GM18873 (cell line): ENCODE results near the gene MAMLD1.

Source experiments
- ATAC-seq: cut with Tn5 transposase; IDR thresholded peaks from one replicate; pipeline ENCODE4 v1.9.1; 2021; ENCODE audit warnings: mild to moderate bottlenecking, moderate library complexity, moderate number of reproducible peaks; ENCODE audit not compliant: unreplicated experiment, low FRiP score

Gene MAMLD1

DNA sequence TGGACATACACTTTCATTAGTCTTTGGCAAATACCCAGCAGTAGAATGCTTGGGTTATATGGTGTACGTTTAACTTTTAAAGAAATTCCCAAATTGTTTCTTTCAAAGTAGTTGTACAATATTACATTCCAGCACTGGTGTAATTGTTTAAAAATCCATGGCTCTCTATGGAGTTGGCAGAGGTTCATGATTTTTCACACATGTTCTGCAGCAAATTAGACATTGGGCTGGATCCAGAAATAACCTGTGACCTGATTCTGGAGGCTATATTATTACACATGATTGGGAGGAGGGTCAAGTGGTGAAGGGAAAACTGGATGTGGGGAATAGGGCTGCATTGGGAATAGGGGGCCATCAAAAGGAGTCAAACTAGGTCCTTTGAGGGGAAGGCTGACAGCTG lies 41.9 kb downstream of the MAMLD1 start:
- no peak for ATAC-seq

DNA sequence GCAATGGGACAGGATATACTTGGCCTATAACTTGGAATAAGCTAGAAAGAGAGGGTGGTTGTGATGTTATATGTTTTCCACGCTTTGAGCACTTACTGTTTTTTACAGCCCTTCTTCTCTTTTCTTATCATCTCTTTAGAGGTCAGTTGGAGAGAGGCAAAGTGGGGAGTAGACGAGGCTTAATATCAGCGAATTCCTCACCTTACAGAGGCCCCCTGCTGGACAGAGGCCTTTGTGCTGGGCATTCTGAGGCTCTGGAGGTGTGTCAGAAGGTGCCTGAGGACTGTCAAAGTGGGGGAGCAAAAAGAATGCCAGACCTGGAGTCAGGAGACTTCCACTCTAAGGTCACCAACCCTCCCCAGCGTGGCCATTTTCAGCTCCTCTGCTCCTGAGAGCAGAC lies 42.5 kb downstream of the MAMLD1 start:
- no peak for ATAC-seq

DNA sequence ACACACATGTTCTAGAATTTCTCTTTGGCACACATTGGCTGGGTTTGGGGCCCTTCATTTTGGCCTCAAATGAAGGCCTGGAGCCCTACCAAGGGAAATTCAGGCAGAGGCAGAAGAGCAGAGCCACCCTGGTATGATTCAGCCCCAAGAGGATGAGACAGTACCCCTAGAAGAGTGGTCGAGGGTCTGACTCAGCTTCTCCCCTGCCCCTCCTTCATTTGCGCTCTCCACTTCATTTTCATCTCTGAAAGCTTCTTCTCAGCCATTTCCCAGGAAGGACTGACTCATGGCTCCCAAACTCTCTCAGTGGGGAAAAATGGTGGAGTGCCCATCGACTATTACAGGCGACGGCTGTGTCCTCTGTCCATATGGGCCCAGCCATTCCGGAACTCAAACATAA lies 43.5 kb downstream of the MAMLD1 start:
- ATAC-seq, result no peak

DNA sequence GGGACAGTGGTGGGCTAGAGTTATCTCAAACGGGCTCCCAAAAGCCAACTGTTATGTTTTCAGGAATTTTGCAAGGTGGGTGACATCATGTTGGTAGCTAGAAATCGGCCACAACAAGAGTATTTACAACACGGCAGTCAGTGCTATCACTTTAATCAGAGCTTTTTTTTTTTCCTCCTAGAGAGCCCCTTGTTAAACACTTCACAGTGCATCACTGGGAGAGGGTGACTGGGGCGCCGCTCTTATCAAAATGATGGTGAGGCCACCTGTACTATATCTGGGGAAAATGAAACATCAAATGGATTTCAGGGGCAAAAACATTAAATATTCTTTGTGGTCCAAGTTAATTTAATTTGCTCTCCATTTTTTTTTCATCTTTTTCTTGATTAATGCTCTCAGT lies 44.9 kb downstream of the MAMLD1 start:
- no peak for ATAC-seq

DNA sequence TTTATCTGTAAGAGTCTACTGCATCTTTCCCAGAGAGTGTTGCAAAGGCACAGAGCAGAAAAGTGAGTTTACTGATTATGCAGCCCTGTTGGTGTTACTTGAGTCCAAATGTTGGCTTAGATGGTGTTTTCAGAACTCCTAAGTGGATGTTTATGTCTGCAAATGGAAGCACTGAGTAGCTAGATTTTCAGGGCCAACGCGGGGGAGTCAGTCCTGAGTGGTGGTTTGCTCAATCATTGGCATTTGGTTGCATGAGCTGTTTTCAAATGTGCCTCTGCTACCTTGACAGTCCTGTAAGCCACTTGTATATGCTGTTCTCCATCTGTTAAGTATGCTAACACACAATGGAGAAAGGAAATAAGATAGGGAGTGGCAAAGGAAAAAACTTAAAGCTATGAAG lies 45.4 kb downstream of the MAMLD1 start:
- no peak for ATAC-seq

DNA sequence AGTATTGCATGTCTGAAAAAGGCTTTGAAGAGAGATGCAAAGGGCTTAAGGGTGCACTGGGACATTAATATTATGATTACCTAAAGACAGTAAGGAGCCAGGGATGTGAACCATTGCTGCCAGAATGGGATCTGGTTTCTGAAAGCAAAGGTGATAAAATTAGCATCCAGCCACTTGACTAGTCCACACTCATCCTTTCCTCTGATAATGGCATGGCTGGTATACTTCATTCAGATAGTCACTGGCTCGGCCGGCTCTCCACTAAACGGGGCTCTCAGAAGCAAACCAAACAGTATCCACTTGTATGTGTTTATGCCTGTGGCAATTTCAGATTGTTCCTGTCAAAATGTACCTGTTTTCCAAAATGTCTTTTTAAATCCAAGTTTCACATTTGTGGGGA lies 46.4 kb downstream of the MAMLD1 start:
- no peak for ATAC-seq

DNA sequence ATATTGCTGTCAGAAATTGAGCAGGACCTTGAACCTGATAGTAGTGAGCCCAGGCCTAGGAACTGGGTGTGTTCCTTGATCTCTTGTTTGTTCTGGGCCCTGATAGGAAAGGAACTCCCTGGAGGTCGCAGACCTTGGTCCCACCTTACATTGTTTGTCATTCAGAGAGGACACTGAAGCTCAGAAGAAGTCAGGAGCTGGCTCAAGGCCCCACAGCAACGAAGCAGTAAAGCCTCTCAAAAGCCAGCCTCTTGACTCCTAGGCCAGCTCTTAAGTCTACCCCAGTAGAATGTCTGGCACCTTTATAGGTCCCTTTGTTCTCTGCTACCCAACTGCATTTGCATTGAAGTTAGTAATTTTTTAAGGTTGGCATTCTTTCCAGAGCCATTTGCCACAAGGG lies 46.8 kb downstream of the MAMLD1 start:
- ATAC-seq, result no peak

DNA sequence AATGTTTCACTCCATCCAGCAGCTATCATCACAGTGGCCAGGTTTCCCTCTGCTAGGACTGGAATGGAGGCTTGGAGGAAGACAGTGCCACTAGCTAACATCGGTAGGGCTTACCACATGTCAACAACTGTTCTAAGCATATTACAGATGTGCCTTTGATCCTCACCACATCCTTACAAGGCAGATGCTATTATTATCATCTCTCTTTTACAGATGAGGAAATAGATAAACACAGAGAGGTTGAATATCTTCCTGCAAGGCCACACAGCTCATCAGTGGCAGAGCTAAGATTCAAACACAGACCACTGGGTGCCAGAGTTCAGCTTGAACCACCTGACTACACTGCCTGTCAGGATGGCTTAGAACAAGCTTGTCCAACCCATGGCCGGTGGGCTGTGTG lies 47.4 kb downstream of the MAMLD1 start:
- ATAC-seq, result no peak

DNA sequence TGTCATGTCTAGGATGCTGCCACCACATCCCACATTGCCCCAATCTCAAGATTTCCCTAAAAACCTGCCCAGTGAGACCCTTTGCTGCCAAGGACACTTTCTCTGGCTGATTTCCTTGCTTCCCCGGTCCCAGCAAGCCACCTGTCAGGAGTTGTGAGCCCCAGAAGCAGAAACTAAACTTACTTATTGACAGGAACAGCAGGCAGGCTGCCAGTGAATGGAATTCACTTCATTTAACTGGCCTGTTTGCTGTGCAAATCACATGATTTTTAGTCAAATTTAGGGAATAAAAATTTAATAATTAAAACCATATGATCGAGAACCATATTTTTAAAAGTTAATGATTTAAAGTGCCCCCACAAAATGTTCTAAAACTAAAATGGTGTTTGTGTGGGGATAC lies 48.5 kb downstream of the MAMLD1 start:
- ATAC-seq, result no peak

DNA sequence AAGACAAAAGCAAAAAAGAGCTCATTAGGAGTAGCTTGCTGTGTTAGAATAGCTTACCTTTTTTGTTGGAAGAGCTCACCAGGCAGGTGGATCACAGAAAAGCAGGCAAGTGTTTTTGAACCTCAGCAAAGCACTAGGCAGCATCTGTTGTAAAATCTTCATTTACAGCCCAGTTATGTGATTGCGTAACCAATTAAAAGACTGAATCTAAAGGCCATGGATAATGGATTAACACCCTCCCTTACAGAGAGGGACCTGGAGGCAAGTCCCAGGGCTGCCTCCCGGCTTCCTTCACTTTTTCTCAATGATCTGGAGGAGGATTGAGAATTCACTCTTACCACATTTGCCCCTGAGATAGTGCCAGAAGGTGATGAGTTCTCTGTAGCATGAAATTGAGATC lies 51.1 kb downstream of the MAMLD1 start:
- ATAC-seq, result no peak

DNA sequence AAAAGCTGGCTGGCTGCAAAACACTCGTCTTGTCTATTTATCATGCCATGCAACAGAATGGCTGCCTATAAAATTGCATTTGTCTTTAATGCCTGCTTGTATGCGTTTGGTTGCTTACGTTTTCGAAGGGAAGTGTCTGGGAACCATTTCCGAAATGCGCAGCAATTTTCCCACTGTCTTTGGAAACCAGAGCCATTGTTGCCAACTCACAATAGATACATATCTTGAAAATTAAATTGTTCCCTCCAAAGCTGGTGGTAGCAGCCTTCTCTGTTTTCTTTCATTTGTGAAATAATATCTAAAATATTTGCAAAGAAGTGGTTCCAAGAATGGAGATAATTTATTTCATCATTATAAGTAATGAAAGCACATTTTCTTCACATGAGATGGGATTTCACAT lies 53.4 kb downstream of the MAMLD1 start:
- ATAC-seq, result no peak

DNA sequence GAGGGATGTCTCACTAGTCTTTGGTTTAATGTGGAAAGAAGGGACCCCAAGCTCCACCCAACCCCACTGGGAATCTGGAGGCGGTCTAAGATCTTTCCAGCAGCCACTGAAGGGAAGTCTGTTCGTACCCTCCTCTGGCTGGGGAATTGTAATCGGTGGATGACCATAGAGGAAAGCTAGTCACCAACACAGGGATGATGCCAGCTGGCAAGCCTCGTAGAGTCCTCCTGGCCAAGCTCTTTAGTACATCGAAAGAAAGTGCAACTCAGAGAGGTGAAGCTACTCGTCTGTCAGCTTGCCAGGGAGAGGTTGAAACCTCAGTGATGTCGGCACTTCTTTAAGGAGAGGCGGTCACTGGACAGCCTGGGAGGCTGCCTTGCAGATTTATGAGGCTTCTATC lies 58.7 kb downstream of the MAMLD1 start:
- ATAC-seq, result no peak

DNA sequence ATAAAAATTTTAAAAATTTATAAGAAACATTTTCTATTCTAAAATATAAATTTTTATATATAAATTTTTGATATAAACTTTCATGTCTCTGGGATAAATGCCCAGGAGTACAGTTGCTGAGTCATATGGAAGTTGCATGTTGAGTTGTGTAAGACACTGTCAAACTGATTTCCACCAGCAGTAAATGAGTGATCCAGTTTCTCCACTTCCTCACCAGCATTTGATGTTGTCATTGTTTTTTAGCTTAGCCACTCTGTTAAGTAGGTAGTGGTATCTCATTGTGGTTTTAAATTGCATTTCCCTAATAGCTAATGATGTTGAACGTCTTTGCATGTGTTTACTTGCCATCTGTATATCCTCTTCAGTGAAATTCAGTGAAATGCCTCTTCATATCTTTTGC lies 66.5 kb downstream of the MAMLD1 start:
- ATAC-seq, result no peak

DNA sequence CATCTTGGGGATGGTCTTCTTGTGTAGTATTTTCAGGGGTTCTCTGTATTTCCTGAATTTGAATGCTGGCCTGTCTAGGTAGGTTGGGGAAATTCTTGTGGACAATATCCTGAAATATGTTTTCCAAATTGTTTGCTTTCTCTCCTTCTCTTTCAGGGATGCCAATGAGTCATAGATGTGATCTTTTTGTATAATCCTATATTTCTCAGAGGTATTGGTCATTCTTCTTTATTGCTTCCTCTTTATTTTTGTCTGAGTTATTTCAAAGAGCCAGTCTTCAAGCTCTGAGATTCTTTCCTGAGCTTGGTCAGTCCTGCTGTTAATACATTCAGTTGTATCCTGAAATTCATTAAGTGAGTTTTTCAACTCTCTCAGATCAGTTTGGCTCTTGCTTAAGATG lies 73.1 kb downstream of the MAMLD1 start:
- no peak for ATAC-seq

DNA sequence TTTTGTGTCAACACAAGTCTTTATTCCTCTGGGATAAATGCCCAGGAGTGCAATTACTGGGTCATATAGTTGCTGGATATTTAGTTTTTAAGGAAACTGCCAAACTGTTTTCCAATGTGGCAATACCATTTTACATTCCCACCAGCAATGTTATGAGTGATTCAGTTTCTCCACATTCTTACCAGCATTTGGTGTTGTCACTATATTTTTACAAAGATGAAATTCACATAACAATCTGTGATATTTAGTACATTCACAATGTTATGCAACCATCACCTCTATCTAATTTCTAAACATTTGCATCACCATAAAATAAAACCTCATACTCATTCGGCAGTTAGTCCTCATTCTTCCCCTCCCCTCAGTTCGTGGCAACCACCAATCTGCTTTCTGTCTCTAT lies 75.0 kb downstream of the MAMLD1 start:
- no peak for ATAC-seq

DNA sequence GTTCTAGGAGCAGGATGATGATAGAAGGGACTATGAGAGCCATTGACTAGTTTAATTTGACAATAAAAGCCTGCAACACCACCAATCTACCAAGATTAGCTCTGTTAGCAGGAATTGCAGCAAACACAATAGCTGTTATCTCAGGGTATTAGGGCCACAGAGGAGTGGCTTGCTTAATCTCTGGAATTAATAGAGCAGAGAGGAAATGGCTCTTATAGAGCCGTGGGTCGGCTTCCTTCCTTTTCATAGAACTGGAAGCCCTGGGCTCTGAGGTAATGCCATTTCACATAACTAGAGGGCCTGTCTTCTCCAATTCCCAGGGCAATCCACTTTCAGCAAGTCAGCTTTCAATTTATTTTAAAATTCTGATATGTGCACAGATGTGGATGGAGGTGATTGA lies 83.0 kb downstream of the MAMLD1 start:
- ATAC-seq, result no peak

DNA sequence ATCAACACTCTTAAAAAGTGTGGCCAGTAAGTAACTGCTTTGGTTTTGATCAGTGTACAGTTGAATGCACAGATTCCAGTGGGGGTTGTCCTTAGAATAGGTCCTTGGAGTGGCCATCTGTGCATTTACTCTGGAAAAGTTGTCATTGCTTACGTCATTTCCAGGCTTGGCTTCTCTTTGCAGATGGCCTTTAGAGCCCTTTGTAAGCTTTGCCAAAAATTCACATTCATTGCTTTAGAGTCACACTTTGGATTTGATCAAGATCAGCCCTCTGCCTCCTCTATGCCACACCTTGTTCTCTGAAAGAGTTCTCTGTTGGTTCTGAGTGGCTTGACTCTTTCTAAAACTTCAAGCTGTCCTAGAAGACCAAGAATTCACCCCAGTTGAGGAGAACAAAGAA lies 83.9 kb downstream of the MAMLD1 start:
- ATAC-seq, result no peak

DNA sequence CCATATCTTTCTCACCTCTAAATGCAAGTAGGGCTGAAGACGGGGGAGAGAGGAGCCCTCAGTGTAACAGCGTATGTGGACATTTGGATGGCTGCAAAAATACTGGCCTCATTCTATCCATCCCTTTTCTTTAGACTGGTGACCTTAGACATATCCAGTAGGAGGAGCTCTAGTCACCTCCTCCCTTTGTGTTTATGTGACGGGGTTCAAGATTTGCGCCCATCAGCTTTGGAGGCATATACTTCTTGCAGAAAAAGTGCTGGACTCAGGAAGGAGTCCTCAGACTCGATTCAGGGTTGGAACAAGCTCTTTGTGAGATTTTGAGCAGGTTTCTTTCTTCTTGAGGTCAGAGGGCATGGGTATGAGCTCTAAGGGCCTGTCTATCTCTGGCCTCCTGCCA lies 86.2 kb downstream of the MAMLD1 start:
- no peak for ATAC-seq

DNA sequence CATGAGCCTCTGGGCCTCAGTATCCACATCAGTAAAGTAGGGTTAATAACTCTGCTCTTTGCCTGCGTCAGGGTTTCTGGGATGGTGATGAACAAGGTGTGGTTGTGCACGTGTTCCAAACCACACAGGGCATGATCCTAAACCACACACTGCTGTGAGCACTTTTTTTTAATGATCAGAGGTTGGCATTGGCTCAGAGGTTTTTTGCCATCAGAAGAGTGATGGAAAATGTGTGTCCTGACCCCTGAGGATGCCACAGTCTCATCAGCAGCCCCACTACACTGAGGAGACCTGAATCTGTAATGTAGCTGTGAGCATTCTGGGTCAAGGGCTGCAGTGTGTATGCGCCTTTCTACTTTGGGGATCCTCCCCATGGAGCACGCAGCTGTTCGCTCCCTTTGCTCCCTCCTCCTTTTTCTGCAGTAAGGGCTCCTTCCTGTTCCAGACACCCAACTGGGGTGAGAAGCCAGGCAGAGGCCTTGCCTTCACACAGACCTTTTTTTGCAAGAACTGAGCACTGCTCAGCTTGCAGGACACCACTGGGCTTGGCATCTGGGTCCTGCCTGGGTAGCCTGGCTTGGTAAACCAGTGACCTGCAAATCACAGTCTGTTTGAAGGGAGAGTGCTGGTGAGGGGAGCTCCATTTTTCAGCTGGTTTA lies 87.5 kb downstream of the MAMLD1 start:
- no peak for ATAC-seq

DNA sequence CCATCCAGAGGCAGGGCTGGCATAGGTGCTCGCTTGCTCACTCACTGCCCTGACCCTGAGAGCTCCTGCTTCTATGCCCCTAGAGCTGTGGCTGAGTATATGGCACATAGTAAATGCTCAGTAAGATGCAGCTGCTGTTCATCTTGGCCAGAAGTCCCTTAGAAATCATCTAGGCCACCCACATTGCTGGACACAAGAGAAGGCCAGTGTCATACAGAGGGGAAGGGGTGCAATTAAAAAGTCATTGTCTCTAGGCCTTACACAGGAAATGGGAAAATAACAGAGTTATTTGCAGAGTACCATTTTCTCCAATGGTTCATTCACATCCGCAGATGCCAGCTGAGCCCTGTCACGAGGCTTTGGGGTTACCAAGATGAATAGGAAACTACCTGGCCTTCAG lies 88.8 kb downstream of the MAMLD1 start:
- no peak for ATAC-seq

DNA sequence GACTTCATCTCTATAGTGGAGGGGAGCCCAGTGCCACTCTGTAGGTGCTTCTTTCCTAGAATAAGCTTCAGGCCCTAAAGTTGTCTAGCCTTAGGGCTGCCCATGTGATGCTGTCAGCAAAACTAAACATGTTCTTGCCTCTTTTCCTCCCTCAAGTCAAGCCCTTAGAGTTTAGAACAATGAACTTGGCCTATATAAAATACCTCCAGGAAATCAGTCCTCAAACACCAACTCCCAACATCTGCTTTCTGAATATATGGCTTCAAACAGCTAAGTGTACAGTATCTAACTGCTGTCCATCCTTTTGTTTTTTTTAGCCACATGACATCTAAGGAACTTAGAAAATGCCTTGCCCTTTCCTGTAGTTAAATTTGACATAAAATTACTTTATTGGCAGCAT lies 91.0 kb downstream of the MAMLD1 start:
- ATAC-seq, result no peak

DNA sequence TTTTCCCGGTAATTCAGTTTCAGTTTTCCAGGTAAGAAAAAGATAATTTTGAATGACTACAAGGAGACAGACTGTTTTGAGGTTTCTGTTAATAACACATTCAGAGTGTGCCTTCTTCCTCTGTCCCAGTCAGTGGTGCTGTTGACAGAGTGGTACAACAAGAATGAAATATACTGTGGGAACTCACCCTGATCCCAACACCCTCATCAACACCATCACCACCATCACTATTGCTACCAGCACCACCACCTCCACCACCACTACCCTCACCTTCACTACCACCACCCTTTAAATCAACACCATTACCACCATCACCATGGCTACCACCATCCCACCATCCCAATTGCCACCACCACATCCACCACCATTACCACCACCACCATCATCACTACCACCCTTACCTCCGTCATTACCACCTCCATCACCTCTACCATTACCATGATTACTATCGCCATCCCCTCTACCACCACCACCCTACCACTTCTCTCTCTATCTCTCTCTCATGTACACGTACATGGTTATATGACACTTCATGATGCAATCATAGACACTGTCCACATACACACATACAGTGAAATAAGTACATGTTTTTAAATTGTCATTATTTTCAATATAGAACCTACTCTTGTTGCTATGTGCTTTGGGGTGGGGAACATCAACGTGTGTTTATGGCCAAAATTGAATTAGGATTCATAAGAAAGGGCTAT lies 91.5 kb downstream of the MAMLD1 start:
- no peak for ATAC-seq

DNA sequence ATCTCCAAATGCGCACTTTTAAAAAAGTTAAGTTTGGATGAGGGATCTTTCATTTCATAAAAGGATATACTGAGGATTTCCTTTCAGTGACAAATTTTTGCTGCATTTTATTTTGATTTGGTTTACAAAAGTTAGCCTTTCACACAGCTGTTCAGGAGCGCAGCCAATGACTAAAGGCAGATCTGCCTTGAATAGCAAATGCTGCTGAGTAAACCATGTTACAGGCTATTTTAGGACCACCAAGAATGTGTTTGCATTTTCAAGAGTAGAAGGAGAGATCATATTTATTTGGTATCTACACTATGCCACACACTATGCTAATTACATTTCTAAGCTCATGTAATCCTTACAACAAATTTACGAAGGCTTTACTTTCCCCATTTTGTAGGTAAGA lies 92.1 kb downstream of the MAMLD1 start:
- no peak for ATAC-seq
